Measurements from ENCODE around the gene WNK1. TPM values are rescaled to one million over a fixed set of nuclear protein-coding genes. Genes with fewer than 3 reads are reported as not detected.
"Not testable (repeated sequence)": the region's sequence is repeated elsewhere in the genome, so short reads cannot be mapped to it uniquely, and the experiment has no call there.

Gene WNK1
- total and polyA plus RNA-seq, 2 donors, result 26.3 to 40.2 TPM

DNA sequence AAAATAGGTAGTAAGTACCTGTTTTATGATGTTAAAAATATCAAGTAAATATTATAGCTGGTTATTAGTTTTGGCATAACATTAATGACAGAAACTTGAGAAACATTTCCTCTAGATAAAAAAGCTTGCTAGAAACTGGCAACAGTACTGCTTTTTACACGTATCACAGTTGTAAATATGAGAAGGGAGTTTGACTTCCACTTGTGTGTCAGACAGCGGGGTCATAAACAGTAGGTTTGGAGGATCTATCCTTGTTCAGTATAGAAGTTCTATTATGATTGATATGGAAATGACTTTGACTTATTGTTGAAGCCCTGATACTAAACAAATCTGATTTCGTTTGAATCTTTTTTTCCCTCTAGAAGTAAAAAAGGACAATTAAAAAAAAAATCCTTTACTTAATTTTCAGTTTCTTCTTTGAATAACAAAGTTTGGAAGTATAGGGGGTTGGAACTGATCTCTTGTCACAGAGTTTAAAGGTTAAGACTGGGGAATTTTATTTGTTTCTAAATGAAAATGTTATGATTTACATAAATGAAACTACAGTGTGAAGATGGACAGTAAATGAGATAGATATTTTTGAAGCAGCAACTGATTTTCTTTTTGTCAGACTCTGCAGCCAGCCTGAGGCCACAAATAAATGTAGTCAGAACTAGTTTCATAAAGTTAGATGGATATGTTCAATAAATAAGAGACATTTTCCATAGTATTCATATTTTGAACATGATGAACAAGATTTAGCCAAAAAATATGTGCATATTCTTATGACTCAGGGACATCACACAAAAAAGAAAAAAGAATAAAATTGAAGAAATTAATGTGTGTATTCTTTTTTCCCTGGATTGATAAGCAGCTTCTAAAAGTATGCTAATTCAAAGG, 50.1 kb downstream of the WNK1 start:
- Histone ChIP-seq H3K4me1 (ENCODE audit: control insufficient read depth in 2 of 2, insufficient read depth in 2 of 2, low read length in 2 of 2) (peaks cover 5 to 7% of the 10 kb centered on the region in 2 donors), H3K27ac (ENCODE audit: low read depth in 1 of 2, low read length in 1 of 2) (no peak overlapping the region), H3K36me3 (ENCODE audit: control insufficient read depth in 2 of 2, insufficient read depth in 2 of 2, low read length in 1 of 2) (no peaks in the 10 kb centered on the region), H3K27me3 (ENCODE audit: control insufficient read depth in 2 of 2, insufficient read depth in 1 of 2, low read length in 1 of 2) (no peaks in the 10 kb centered on the region), H3K9me3 (ENCODE audit: control insufficient read depth in 2 of 2, insufficient read depth in 1 of 2, low read length in 1 of 2) (no peaks in the 10 kb centered on the region), H3K4me3 (ENCODE audit: low read length in 2 of 2) (no peak overlapping the region)
- DNase-seq (ENCODE audit: low read depth in 6 of 9, low spot score in 9 of 9), result no peak
- WGBS, result 86% methylated on average over 3 of the region's 3 CpGs

DNA sequence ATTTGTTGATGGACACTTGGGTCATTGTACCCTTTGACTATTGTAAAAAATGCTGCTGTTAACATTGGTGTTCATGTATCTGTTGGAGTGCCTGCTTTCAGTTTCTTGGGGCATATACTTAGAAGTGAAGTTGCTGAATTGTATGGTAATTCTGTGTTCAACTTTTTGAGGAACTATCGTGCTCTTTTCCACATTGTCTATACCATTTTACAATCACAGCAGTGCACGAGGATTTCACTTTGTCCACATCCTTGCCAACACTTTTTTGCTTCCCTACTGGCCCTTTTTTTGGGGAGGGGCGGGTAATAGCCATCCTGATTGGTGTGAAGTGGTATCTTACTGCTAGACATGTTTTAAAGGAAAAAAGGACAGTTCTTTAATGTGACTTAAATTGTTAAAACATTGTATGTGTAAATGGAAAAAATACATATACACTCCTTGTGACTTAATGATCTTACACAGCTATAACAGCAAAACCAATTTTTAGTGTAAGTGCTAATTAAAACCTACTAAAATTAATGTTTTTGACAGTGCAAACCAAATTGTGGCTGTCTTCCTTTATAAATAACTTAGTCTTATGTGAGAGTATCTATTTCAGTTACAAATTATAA, 52.7 kb downstream of the WNK1 start:
- Histone ChIP-seq H3K4me3 (ENCODE audit: low read length in 2 of 2) (no peak overlapping the region), H3K27ac (ENCODE audit: low read depth in 1 of 2, low read length in 1 of 2) (no peak overlapping the region), H3K27me3 (ENCODE audit: control insufficient read depth in 2 of 2, insufficient read depth in 1 of 2, low read length in 1 of 2) (no peaks in the 10 kb centered on the region), H3K9me3 (ENCODE audit: control insufficient read depth in 2 of 2, insufficient read depth in 1 of 2, low read length in 1 of 2) (no peaks in the 10 kb centered on the region), H3K36me3 (ENCODE audit: control insufficient read depth in 2 of 2, insufficient read depth in 2 of 2, low read length in 1 of 2) (no peaks in the 10 kb centered on the region), H3K4me1 (ENCODE audit: control insufficient read depth in 2 of 2, insufficient read depth in 2 of 2, low read length in 2 of 2) (peaks cover 5 to 8% of the 10 kb centered on the region in 2 donors)
- DNase-seq (ENCODE audit: low read depth in 6 of 9, low spot score in 9 of 9), result no peak
- 55% methylated on average over 3 of the region's 3 CpGs for whole genome bisulfite sequencing

DNA sequence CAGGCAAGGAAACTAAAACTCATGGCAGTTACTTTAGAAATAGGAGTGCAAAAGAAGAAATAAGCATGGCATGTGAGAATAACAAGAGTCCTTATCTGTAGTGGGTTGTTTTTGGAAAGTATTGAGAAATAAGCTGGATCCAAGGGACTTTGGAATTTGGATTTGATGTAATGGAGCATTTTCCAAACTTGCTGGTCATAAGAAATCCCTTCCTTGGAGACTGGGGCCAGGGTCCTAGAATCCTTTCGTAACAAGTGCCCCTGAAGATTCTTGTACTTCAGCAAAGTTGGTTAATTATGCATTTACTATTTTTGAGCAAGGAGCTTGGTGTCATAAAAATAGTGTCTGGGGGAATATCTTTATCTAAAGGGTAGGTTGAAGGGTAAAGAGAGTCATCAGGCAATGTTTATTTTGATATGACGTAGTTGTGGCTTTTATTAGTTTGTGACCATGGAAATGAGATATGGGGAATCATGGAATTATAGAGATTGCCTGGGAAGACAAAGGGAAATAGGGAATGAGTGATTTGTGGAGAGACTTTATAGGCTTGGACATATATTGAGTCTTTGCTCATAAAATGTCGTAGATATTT, 53.9 kb downstream of the WNK1 start:
- no peaks in the 10 kb centered on the region for H3K27me3 ChIP-seq (ENCODE audit: control insufficient read depth in 2 of 2, insufficient read depth in 1 of 2, low read length in 1 of 2)
- no peak for DNase-seq (ENCODE audit: low read depth in 6 of 9, low spot score in 9 of 9)
- no peaks in the 10 kb centered on the region for H3K9me3 ChIP-seq (ENCODE audit: control insufficient read depth in 2 of 2, insufficient read depth in 1 of 2, low read length in 1 of 2)
- no peak overlapping the region for H3K27ac ChIP-seq (ENCODE audit: low read depth in 1 of 2, low read length in 1 of 2)
- H3K4me3 ChIP-seq (ENCODE audit: low read length in 2 of 2), result no peak overlapping the region
- H3K36me3 ChIP-seq (ENCODE audit: control insufficient read depth in 2 of 2, insufficient read depth in 2 of 2, low read length in 1 of 2), result no peaks in the 10 kb centered on the region
- over 99% methylated on average over 3 of the region's 3 CpGs for WGBS
- peaks cover 8 to 10% of the 10 kb centered on the region in 2 donors for H3K4me1 ChIP-seq (ENCODE audit: control insufficient read depth in 2 of 2, insufficient read depth in 2 of 2, low read length in 2 of 2)

DNA sequence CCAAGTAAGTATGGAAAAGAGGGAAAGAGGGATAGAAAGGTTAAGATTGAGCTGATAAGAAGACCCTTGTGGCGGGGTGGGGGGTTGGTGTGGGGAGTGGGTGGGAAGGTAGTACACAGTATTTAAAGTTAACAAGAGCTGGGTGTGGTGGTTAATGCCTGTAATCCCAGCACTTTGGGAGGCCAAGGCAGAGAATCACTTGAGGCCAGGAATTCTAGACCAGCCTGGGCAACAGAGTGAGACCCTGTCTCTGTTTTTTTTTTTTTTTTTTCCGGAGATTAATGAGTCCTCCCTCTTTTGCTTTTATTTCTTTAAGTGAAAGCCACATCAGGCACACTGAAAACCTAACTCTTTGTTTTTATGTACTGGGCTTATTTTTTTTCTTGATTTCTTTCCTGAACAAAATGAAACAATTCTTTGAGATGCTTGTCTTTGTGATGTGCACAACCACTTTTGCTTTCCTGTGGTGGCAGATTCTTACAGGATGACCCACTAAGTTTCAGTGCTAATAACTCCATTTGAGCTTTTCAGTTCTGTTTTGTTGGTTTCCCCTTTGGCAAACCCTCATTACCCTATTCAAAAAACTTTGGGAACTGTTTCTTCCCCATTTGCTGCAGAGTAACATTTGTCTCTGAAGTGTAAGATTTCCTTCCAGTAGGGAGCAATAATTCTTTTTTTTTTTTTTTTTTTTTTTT, 54.8 kb downstream of the WNK1 start:
- no peaks in the 10 kb centered on the region for H3K27me3 ChIP-seq (ENCODE audit: control insufficient read depth in 2 of 2, insufficient read depth in 1 of 2, low read length in 1 of 2)
- peaks cover 8 to 10% of the 10 kb centered on the region in 2 donors for H3K4me1 ChIP-seq (ENCODE audit: control insufficient read depth in 2 of 2, insufficient read depth in 2 of 2, low read length in 2 of 2)
- H3K27ac ChIP-seq (ENCODE audit: low read depth in 1 of 2, low read length in 1 of 2), result peak overlapping the region in 1 of 2 donors; percentile 39
- 46% methylated on average over 2 of the region's 2 CpGs for WGBS
- H3K9me3 ChIP-seq (ENCODE audit: control insufficient read depth in 2 of 2, insufficient read depth in 1 of 2, low read length in 1 of 2), result no peaks in the 10 kb centered on the region
- no peak overlapping the region for H3K4me3 ChIP-seq (ENCODE audit: low read length in 2 of 2)
- H3K36me3 ChIP-seq (ENCODE audit: control insufficient read depth in 2 of 2, insufficient read depth in 2 of 2, low read length in 1 of 2), result no peaks in the 10 kb centered on the region
- peak in 1 of 9 donors; percentile 54 for DNase-seq (ENCODE audit: low read depth in 6 of 9, low spot score in 9 of 9)

DNA sequence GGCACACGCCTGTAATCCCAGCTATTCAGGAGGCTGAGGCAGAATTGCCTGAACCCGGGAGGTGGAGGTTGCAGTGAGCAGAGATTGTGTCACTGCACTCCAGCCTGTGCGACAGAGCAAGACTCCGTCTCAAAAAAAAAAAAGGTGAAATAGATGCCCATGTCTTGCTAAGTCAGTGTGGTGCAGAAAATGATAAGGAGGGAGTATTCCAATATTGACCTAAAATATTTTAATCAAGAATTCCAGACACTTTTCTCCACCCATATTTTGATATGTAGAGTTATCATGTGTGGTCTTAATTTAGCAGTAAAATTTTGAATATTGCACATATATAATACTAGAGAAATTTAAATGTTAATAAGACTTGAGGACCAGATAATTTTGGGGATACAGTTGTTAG, 57.7 kb downstream of the WNK1 start:
- WGBS, result 75% methylated on average over 4 of the region's 4 CpGs
- H3K27me3 ChIP-seq (ENCODE audit: control insufficient read depth in 2 of 2, insufficient read depth in 1 of 2, low read length in 1 of 2), result no peaks in the 10 kb centered on the region
- no peak overlapping the region for H3K4me3 ChIP-seq (ENCODE audit: low read length in 2 of 2)
- H3K36me3 ChIP-seq (ENCODE audit: control insufficient read depth in 2 of 2, insufficient read depth in 2 of 2, low read length in 1 of 2), result peaks cover 4 to 12% of the 10 kb centered on the region in 2 donors
- no peak overlapping the region for H3K27ac ChIP-seq (ENCODE audit: low read depth in 1 of 2, low read length in 1 of 2)
- no peaks in the 10 kb centered on the region for H3K9me3 ChIP-seq (ENCODE audit: control insufficient read depth in 2 of 2, insufficient read depth in 1 of 2, low read length in 1 of 2)
- DNase-seq (ENCODE audit: low read depth in 6 of 9, low spot score in 9 of 9), result no peak
- H3K4me1 ChIP-seq (ENCODE audit: control insufficient read depth in 2 of 2, insufficient read depth in 2 of 2, low read length in 2 of 2), result peaks cover 4 to 10% of the 10 kb centered on the region in 2 donors

DNA sequence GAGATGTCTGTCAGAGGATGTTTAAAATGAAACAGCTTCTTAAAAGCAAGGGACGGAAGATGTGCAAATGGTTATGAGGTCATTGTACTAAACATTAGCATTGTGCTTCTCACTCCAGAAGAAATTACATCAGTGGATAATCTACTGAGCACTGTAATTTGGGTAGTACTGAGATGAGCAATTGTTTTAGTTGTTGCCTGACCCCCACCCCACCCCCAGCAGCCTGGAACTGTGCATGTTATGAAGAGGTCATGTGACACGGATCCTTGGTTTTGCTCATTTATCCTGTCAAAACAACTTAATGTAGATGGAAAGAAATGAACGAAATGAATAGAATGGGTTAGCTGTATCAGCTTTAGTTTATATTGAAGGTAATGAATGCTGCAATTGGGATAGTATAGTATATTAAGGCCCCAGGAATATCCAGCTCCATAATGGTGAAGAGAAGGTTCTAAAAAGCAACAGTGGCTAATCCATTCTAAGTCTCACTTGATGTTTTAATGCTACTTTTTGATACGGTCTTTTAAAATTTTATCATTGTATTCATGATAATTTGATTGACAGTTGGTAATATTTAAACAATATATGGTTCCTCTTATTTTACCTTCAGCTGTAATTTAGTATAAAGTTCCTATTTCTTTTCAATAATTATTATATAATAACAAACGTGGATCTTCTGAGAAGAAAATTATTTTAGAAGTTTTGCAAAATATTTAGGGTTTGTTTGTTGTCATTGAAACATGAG, 58.5 kb downstream of the WNK1 start:
- Histone ChIP-seq H3K36me3 (ENCODE audit: control insufficient read depth in 2 of 2, insufficient read depth in 2 of 2, low read length in 1 of 2) (peaks cover 4 to 16% of the 10 kb centered on the region in 2 donors), H3K4me1 (ENCODE audit: control insufficient read depth in 2 of 2, insufficient read depth in 2 of 2, low read length in 2 of 2) (peaks cover 4 to 10% of the 10 kb centered on the region in 2 donors), H3K27me3 (ENCODE audit: control insufficient read depth in 2 of 2, insufficient read depth in 1 of 2, low read length in 1 of 2) (no peaks in the 10 kb centered on the region), H3K4me3 (ENCODE audit: low read length in 2 of 2) (no peak overlapping the region), H3K27ac (ENCODE audit: low read depth in 1 of 2, low read length in 1 of 2) (no peak overlapping the region), H3K9me3 (ENCODE audit: control insufficient read depth in 2 of 2, insufficient read depth in 1 of 2, low read length in 1 of 2) (no peaks in the 10 kb centered on the region)
- DNase-seq (ENCODE audit: low read depth in 6 of 9, low spot score in 9 of 9), result no peak
- WGBS, result 82% methylated on average over 5 of the region's 5 CpGs

DNA sequence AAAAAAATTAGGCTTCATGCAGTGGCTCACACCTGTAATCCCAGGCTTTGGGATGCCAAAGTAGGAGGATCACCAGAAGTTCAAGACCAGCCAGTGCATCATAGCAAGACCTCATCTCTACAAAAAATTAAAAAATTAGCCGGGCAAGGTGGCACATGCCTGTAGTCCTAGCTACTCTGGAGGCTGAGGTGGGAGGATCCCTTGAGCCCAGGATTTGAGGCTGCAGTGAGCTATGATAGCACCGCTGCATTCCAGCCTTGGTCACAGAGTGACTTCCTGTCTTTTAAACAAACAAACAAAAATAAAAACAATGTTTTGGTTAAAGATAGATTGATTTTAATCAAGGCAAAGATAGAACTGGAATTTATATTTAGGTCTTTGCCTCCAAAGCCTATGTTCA, 60.6 kb downstream of the WNK1 start:
- Histone ChIP-seq H3K4me3 (ENCODE audit: low read length in 2 of 2) (no peak overlapping the region), H3K9me3 (ENCODE audit: control insufficient read depth in 2 of 2, insufficient read depth in 1 of 2, low read length in 1 of 2) (no peaks in the 10 kb centered on the region), H3K27ac (ENCODE audit: low read depth in 1 of 2, low read length in 1 of 2) (no peak overlapping the region), H3K27me3 (ENCODE audit: control insufficient read depth in 2 of 2, insufficient read depth in 1 of 2, low read length in 1 of 2) (no peaks in the 10 kb centered on the region), H3K36me3 (ENCODE audit: control insufficient read depth in 2 of 2, insufficient read depth in 2 of 2, low read length in 1 of 2) (peaks cover 4 to 32% of the 10 kb centered on the region in 2 donors), H3K4me1 (ENCODE audit: control insufficient read depth in 2 of 2, insufficient read depth in 2 of 2, low read length in 2 of 2) (peaks cover 0 to 6% of the 10 kb centered on the region in 2 donors)
- DNase-seq (ENCODE audit: low read depth in 6 of 9, low spot score in 9 of 9), result no peak
- 98% methylated on average over 2 of the region's 2 CpGs for WGBS

DNA sequence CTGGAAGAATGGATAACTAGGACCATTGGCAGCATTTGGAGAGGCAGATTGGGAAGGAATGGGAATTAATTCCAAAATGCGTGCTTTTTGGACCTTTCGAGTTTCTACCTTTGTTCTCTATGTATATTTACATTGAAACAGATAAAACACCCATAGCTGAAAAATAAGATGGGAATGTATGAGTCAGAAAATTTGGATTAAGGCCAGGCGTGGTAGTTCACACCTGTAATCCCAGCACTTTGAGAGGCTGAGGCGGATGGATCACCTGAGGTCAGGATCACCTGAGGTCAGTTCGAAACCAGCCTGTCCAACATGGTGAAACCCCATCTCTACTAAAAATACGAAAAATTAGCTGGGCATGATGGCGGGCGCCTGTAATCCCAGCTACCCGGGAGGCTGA, 65.1 kb downstream of the WNK1 start:
- H3K4me1 ChIP-seq (ENCODE audit: control insufficient read depth in 2 of 2, insufficient read depth in 2 of 2, low read length in 2 of 2); H3K4me3 ChIP-seq (ENCODE audit: low read length in 2 of 2); H3K9me3 ChIP-seq (ENCODE audit: control insufficient read depth in 2 of 2, insufficient read depth in 1 of 2, low read length in 1 of 2); H3K27me3 ChIP-seq (ENCODE audit: control insufficient read depth in 2 of 2, insufficient read depth in 1 of 2, low read length in 1 of 2); H3K27ac ChIP-seq (ENCODE audit: low read depth in 1 of 2, low read length in 1 of 2); DNase-seq (ENCODE audit: low read depth in 6 of 9, low spot score in 9 of 9): not testable (repeated sequence)
- WGBS, result 85% methylated on average over 9 of the region's 9 CpGs
- peaks cover 6 to 42% of the 10 kb centered on the region in 2 donors for H3K36me3 ChIP-seq (ENCODE audit: control insufficient read depth in 2 of 2, insufficient read depth in 2 of 2, low read length in 1 of 2)

All from thymus (tissue), 11 donors.